ENCODE measurements around the gene TIMP1. TPM values are rescaled to one million over a fixed set of nuclear protein-coding genes. Genes with fewer than 3 reads are reported as not detected.

The TIMP1 gene
- total and polyA plus RNA-seq, 10 of the 15 experiments (the other 5 are each of a cell fraction or from before 2014, with no cell fraction given) = 101 to 341 (median 134) TPM

DNA sequence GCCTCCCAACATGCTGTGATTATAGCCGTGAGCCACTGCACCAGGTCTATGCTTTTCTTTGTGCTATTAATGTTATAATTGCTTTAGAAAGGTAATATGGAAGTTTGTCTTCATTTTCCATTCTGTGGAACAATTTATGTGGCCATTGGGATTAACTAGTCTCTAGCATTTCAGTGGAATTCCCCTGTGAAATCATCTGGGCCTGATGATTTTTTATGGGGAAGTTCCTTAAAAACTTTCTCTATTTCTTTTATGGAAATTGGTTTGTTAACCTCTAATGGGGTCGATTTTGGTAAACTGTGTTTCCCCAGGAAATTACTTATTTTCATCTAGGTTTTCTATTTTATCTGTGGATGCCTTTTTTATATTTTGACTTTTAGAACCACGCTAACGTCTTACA is 11.3 kb downstream of the TIMP1 start:
- ChIA-PET POLR2A (interaction anchor here (0.7 kb wide), 1 partner anchor 17 kb away, joined by 3 read pairs; no protein-coding TSS in a partner anchor), RAD21 (ENCODE audit: unreplicated experiment) (no interaction called here)
- in situ Hi-C loops (cut with MboI) = no loop called here

More for the DNA sequence above, 11.3 kb downstream of the TIMP1 start:
- no peak for DNase-seq (ENCODE audit: low read depth, low spot score)
- Histone ChIP-seq H4K20me1 (ENCODE audit: control insufficient read depth, insufficient read depth) (no peaks in the 10 kb centered on the region), H3K27ac (ENCODE audit: control insufficient read depth, insufficient read depth) (no peak overlapping the region), H3K9ac (ENCODE audit: control insufficient read depth, insufficient read depth, low read length) (no peak overlapping the region), H3K4me2 (ENCODE audit: control insufficient read depth, insufficient read depth) (no peak overlapping the region), H3K27me3 (replicated peaks in 1 of 2; ENCODE audit: control insufficient read depth in 2 of 2, insufficient read depth in 2 of 2, low read length in 1 of 2) (no peaks in the 10 kb centered on the region), H3K4me1 (ENCODE audit: control insufficient read depth, insufficient read depth, low read length) (no peaks in the 10 kb centered on the region), H3K79me2 (ENCODE audit: control insufficient read depth, insufficient read depth, low read length) (no peaks in the 10 kb centered on the region), H2AFZ (ENCODE audit: control insufficient read depth, low read depth, low read length) (no peak overlapping the region), H3K4me3 (no peak overlapping the region), H3K36me3 (ENCODE audit: control insufficient read depth in 2 of 2, insufficient read depth in 2 of 2, low read length in 1 of 2) (no peaks in the 10 kb centered on the region), H3K9me3 (replicated peaks; ENCODE audit: control insufficient read depth, insufficient read depth, low read length) (no peaks in the 10 kb centered on the region; the same call in 2 of the 3 replicates)
- WGBS (ENCODE audit: insufficient coverage, insufficient replicate concordance, low lambda C conversion rate, missing lambda C conversion rate) = 1% methylated on average over 4 of the region's 4 CpGs
- CTCF ChIA-PET = no interaction called here
- intact Hi-C loops (cut with micrococcal nuclease; ENCODE audit: unreplicated experiment) = no loop called here
- BruUV-seq (replicated peaks) = no TSS peak
- SMC1A ChIA-PET (ENCODE audit: uncharacterized antibody, unreplicated experiment) = interaction anchor here (0.6 kb wide), 1 partner anchor 85 kb away, joined by 3 read pairs; no protein-coding TSS in a partner anchor
- no peak for ATAC-seq
- no peak for TF ChIP-seq SP1 (IDR thresholded peaks at IDR 0.05; ENCODE audit: low read depth, low read length)
- no peak for TF ChIP-seq GABPA (IDR thresholded peaks at IDR 0.05; ENCODE audit: low read depth)
- TF ChIP-seq ASH2L (IDR thresholded peaks at IDR 0.05; ENCODE audit: borderline replicate concordance, low read depth) = no peak
- TF ChIP-seq, protein P1, sequence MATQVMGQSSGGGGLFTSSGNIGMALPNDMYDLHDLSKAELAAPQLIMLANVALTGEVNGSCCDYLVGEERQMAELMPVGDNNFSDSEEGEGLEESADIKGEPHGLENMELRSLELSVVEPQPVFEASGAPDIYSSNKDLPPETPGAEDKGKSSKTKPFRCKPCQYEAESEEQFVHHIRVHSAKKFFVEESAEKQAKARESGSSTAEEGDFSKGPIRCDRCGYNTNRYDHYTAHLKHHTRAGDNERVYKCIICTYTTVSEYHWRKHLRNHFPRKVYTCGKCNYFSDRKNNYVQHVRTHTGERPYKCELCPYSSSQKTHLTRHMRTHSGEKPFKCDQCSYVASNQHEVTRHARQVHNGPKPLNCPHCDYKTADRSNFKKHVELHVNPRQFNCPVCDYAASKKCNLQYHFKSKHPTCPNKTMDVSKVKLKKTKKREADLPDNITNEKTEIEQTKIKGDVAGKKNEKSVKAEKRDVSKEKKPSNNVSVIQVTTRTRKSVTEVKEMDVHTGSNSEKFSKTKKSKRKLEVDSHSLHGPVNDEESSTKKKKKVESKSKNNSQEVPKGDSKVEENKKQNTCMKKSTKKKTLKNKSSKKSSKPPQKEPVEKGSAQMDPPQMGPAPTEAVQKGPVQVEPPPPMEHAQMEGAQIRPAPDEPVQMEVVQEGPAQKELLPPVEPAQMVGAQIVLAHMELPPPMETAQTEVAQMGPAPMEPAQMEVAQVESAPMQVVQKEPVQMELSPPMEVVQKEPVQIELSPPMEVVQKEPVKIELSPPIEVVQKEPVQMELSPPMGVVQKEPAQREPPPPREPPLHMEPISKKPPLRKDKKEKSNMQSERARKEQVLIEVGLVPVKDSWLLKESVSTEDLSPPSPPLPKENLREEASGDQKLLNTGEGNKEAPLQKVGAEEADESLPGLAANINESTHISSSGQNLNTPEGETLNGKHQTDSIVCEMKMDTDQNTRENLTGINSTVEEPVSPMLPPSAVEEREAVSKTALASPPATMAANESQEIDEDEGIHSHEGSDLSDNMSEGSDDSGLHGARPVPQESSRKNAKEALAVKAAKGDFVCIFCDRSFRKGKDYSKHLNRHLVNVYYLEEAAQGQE (IDR thresholded peaks at IDR 0.05; ENCODE audit: low read depth, low read length) = no peak
- TF ChIP-seq MEF2A (IDR thresholded peaks at IDR 0.05; ENCODE audit: insufficient read depth, low read depth, low read length) = no peak
- no peak for TF ChIP-seq SIN3A (IDR thresholded peaks at IDR 0.05; ENCODE audit: low read depth, low read length)
- no peak for TF ChIP-seq SUZ12 (IDR thresholded peaks at IDR 0.05; ENCODE audit: unreplicated experiment)
- TF ChIP-seq, protein P2, sequence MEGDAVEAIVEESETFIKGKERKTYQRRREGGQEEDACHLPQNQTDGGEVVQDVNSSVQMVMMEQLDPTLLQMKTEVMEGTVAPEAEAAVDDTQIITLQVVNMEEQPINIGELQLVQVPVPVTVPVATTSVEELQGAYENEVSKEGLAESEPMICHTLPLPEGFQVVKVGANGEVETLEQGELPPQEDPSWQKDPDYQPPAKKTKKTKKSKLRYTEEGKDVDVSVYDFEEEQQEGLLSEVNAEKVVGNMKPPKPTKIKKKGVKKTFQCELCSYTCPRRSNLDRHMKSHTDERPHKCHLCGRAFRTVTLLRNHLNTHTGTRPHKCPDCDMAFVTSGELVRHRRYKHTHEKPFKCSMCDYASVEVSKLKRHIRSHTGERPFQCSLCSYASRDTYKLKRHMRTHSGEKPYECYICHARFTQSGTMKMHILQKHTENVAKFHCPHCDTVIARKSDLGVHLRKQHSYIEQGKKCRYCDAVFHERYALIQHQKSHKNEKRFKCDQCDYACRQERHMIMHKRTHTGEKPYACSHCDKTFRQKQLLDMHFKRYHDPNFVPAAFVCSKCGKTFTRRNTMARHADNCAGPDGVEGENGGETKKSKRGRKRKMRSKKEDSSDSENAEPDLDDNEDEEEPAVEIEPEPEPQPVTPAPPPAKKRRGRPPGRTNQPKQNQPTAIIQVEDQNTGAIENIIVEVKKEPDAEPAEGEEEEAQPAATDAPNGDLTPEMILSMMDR (IDR thresholded peaks at IDR 0.05 in 2 of 3, conservative IDR thresholded peaks at IDR 0.05 in 1 of 3; ENCODE audit: control insufficient read depth in 2 of 3, extremely low read depth in 1 of 3, insufficient read depth in 1 of 3, low read depth in 3 of 3, low read length in 3 of 3) = no peak
- no peak for TF ChIP-seq SPI1 (IDR thresholded peaks at IDR 0.05; ENCODE audit: borderline replicate concordance, insufficient read depth, low read depth, low read length)
- TF ChIP-seq, protein P3, sequence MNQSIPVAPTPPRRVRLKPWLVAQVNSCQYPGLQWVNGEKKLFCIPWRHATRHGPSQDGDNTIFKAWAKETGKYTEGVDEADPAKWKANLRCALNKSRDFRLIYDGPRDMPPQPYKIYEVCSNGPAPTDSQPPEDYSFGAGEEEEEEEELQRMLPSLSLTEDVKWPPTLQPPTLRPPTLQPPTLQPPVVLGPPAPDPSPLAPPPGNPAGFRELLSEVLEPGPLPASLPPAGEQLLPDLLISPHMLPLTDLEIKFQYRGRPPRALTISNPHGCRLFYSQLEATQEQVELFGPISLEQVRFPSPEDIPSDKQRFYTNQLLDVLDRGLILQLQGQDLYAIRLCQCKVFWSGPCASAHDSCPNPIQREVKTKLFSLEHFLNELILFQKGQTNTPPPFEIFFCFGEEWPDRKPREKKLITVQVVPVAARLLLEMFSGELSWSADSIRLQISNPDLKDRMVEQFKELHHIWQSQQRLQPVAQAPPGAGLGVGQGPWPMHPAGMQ (IDR thresholded peaks at IDR 0.05; ENCODE audit: borderline replicate concordance) = no peak
- TF ChIP-seq ZNF384 (IDR thresholded peaks at IDR 0.05; ENCODE audit: borderline replicate concordance, low read depth, low read length) = no peak
- TF ChIP-seq CBX5 (IDR thresholded peaks at IDR 0.05; ENCODE audit: low read depth) = no peak
- no peak for TF ChIP-seq HDAC2 (IDR thresholded peaks at IDR 0.05)
- TF ChIP-seq ZNF217 (IDR thresholded peaks at IDR 0.05) = no peak
- no peak for TF ChIP-seq CREM (IDR thresholded peaks at IDR 0.05; ENCODE audit: low read depth)
- no peak for FAIRE-seq

All from GM12878 (cell line).